Kidney (tissue), 14 donors: ENCODE data around the gene FAM76B. TPM values are rescaled to one million over a fixed set of nuclear protein-coding genes. Genes with fewer than 3 reads are reported as not detected.
"Not testable (repeated sequence)": the region's sequence is repeated elsewhere in the genome, so short reads cannot be mapped to it uniquely, and the experiment has no call there.

Source experiments
- DNase-seq, 5 donors: peaks; one replicate each; pipeline ENCODE4 v3.0.0-alpha.2; 2013 to 2020
- FAIRE-seq: peaks from 2 replicates; lab custom pipeline; 2012; peaks lifted over from hg19 to GRCh38; lab: Jason Lieb, UNC
- H3K27ac ChIP-seq, 2 donors: one replicate each; pipeline ENCODE4 v1.7.0; 2013; ENCODE audit warnings: low read depth in 2 of 2, low read length in 2 of 2, inconsistent platforms in 1 of 2
- H3K27me3 ChIP-seq: one replicate; pipeline ENCODE4 v1.7.1; 2013; ENCODE audit warnings: low read length, inconsistent platforms; ENCODE audit not compliant: control insufficient read depth, insufficient read depth
- H3K36me3 ChIP-seq, 3 donors: one replicate each; pipeline versions ENCODE4 v1.7.0 to v1.7.1; 2013; ENCODE audit warnings: low read length in 3 of 3, control low read depth in 1 of 3, inconsistent platforms in 1 of 3; ENCODE audit not compliant: insufficient read depth in 3 of 3, control insufficient read depth in 2 of 3
- H3K4me1 ChIP-seq, 3 donors: one replicate each; pipeline versions ENCODE4 v1.7.0 to v1.7.1; 2013; ENCODE audit warnings: low read length in 3 of 3, inconsistent platforms in 1 of 3, low read depth in 1 of 3; ENCODE audit not compliant: control insufficient read depth in 2 of 3, insufficient read depth in 2 of 3
- H3K4me3 ChIP-seq, 3 donors: one replicate each; pipeline versions ENCODE4 v1.7.0 to v1.8.1; 2013; ENCODE audit warnings: low read length in 3 of 3, control low read depth in 1 of 3, inconsistent platforms in 1 of 3
- H3K9ac ChIP-seq, 3 donors: one replicate each; pipeline versions ENCODE4 v1.7.0 to v1.7.1; 2013; ENCODE audit warnings: low read length in 3 of 3, control low read depth in 1 of 3, inconsistent platforms in 1 of 3
- H3K9me3 ChIP-seq, 3 donors: one replicate each; pipeline versions ENCODE4 v1.7.0 to v1.7.1; 2013; ENCODE audit warnings: low read length in 3 of 3, control low read depth in 1 of 3, inconsistent platforms in 1 of 3; ENCODE audit not compliant: control insufficient read depth in 2 of 3, insufficient read depth in 1 of 3
- intact Hi-C: fragments of 100-400 bp; cut with DNase I; formaldehyde crosslinking; loops from one replicate; pipeline ENCODE4 v1.11.1; 2022
- polyA plus RNA-seq: library from polyadenylated mRNA; stranded (reverse); fragments of 350-450 nt; fragmentation: Illumina TruSeq; extraction: RNeasy Lipid Tissue Mini Kit (QIAGEN cat#74804); gene quantifications from one replicate; pipeline ENCODE4 v1.2.3, GENCODE V29; 2014; ENCODE audit warnings: low read depth, low replicate concordance; ENCODE audit not compliant: insufficient read depth
- total RNA-seq: library from RNA; stranded (reverse); fragmentation: NEBNext Ultra II Directional; extraction: Animal tissue kit (Norgen Biotek cat#: 25700); gene quantifications from one replicate; pipeline ENCODE4 v1.2.1, GENCODE V29; 2021
- TF ChIP-seq, protein P1 (sequence below): IDR thresholded peaks from 3 replicates; pipeline ENCODE4 v1.5.1; 2012; ENCODE audit warnings: mild to moderate bottlenecking, moderate library complexity, borderline replicate concordance; ENCODE audit not compliant: insufficient read depth; ENCODE audit errors: extremely low read depth
- donor health status: control.
- donor health status: control.
- donor health status: control.
- donor health status: control.
- donor health status: control.
- donor health status: DM: yes; HTN: yes; CAD: no.
- donor health status: Normal renal cell carcinoma (clear cell type).

Gene FAM76B
- total and polyA plus RNA-seq, 2 donors from 2014 or later: 3.9 to 26.5 TPM

DNA sequence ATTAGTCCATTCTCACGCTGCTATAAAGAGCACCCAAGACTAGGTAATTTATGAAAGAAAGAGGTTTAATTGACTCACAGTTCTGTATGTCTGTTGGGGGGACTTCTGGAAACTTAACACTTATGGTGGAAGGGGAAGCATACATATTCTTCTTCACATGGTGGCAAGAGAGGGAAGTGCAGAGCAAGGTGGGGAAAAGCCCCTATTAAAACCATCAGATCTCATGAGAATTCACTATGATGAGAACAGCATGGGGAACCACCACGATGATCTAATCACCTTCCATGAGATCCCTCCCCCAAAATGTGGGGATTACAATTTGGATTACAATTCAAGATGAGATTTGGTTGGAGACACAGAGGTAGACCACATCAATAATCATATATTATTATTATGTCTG lies 26.5 kb upstream of the FAM76B start:
- H3K36me3 ChIP-seq: peaks cover 3 to 6% (median 3%) of the 10 kb centered on the region in 3 donors
- H3K4me1 ChIP-seq: no peaks in the 10 kb centered on the region
- TF ChIP-seq, protein P1, sequence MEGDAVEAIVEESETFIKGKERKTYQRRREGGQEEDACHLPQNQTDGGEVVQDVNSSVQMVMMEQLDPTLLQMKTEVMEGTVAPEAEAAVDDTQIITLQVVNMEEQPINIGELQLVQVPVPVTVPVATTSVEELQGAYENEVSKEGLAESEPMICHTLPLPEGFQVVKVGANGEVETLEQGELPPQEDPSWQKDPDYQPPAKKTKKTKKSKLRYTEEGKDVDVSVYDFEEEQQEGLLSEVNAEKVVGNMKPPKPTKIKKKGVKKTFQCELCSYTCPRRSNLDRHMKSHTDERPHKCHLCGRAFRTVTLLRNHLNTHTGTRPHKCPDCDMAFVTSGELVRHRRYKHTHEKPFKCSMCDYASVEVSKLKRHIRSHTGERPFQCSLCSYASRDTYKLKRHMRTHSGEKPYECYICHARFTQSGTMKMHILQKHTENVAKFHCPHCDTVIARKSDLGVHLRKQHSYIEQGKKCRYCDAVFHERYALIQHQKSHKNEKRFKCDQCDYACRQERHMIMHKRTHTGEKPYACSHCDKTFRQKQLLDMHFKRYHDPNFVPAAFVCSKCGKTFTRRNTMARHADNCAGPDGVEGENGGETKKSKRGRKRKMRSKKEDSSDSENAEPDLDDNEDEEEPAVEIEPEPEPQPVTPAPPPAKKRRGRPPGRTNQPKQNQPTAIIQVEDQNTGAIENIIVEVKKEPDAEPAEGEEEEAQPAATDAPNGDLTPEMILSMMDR: no peak
- H3K9ac ChIP-seq: no peak overlapping the region
- H3K27ac ChIP-seq: no peak overlapping the region
- H3K9me3 ChIP-seq: no peaks in the 10 kb centered on the region
- DNase-seq (no peak), FAIRE-seq (no peak)
- intact Hi-C loops: no loop called here
- H3K27me3 ChIP-seq: no peaks in the 10 kb centered on the region
- H3K4me3 ChIP-seq: no peak overlapping the region

DNA sequence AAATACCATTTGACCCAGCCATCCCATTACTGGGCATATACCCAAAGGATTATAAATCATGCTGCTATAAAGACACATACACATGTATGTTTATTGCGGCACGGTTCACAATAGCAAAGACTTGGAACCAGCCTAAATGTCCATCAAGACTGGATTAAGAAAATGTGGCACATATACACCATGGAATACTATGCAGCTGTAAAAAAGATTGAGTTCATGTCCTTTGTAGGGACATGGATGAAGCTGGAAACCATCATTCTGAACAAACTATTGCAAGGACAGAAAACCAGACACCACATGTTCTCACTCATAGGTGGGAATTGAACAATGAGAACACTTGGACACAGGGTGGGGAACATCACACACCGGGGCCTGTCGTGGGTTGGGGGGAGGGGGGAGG lies 21.5 kb upstream of the FAM76B start:
- H3K27ac ChIP-seq, DNase-seq, H3K27me3 ChIP-seq, H3K9ac ChIP-seq, H3K4me1 ChIP-seq, intact Hi-C loops, H3K9me3 ChIP-seq, H3K4me3 ChIP-seq, FAIRE-seq, H3K36me3 ChIP-seq: not testable (repeated sequence)

DNA sequence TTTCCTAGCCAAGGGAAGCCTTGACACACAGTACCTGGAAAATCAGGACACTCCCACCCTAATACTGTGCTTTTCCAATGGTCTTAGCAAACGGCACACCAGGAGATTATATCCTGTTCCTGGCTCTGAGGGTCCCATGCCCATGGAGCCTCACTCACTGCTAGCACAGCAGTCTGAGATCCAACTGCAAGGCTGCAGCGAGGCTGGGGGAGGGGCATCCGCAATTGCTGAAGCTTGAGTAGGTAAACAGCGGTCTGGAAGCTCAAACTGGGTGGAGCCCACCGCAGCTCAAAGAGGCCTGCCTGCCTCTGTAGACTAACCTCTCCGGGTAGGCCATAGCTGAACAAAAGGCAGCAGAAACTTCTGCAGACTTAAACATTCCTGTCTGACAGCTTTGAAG lies 16.9 kb upstream of the FAM76B start:
- H3K9ac ChIP-seq, H3K4me3 ChIP-seq, H3K9me3 ChIP-seq, H3K27me3 ChIP-seq, H3K36me3 ChIP-seq, H3K27ac ChIP-seq, H3K4me1 ChIP-seq, FAIRE-seq, DNase-seq, intact Hi-C loops: not testable (repeated sequence)

DNA sequence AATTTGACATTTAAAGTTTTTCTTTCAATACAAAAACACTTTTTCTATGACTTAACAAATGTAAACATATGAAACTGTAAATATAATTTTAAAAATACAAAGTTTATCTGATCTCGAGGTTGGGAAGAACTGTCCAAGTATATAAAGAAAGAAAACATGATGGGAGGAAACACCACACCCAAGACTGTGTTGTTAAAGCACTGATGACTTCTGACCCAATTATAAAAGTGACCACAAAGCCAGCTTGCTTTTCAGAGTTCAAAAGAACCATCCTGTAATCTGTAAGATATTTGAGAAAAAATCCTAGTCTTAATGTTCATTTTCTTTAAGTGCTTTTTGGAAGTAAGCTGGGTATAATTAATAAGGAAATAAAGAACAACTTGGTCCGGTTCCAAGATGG lies 16.3 kb upstream of the FAM76B start:
- intact Hi-C loops: no loop called here
- DNase-seq (no peak), FAIRE-seq (no peak)
- Histone ChIP-seq H3K27me3 (no peaks in the 10 kb centered on the region), H3K9ac (no peak overlapping the region), H3K36me3 (no peaks in the 10 kb centered on the region), H3K4me1 (no peaks in the 10 kb centered on the region), H3K9me3 (no peaks in the 10 kb centered on the region), H3K27ac (no peak overlapping the region), H3K4me3 (no peak overlapping the region)
- TF ChIP-seq, protein P1: no peak

DNA sequence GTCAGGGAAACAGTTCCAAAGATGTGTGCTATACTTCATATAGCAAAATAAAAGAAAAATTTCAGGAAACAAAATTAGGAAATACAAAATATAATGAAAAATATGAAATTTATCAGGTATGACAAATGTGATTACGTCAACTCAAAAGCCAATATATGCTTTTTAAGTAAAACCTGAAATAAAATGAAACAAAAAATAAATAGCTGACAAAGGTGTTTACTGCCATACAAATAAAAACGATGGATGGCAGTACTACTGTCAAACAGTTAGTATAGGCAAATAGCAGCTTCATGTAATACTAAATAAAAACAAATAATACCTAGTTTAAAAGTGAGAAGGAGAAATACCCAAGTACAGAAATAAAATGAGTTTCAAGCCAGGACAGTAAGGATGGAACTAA lies 14.4 kb upstream of the FAM76B start:
- DNase-seq (no peak), FAIRE-seq (no peak)
- Histone ChIP-seq H3K36me3 (peaks cover 0 to 7% (median 2%) of the 10 kb centered on the region in 3 donors), H3K9ac (no peak overlapping the region), H3K27ac (no peak overlapping the region), H3K9me3 (no peaks in the 10 kb centered on the region), H3K4me1 (no peaks in the 10 kb centered on the region), H3K27me3 (no peaks in the 10 kb centered on the region), H3K4me3 (no peak overlapping the region)
- intact Hi-C loops: no loop called here
- TF ChIP-seq, protein P1: no peak
